Suprapubic skin (tissue), 4 donors: Measurements from ENCODE around the gene OR2T27. TPM values are rescaled to one million over a fixed set of nuclear protein-coding genes. Genes with fewer than 3 reads are reported as not detected.
"Not testable (repeated sequence)": the region's sequence is repeated elsewhere in the genome, so short reads cannot be mapped to it uniquely, and the experiment has no call there.

Experiments used
- DNase-seq, 2 donors: peaks; one replicate each; pipeline ENCODE4 v3.0.0-alpha.2; 2019; ENCODE audit warnings: low spot score in 2 of 2
- H3K27ac ChIP-seq: fragments of 200-600 bp; sonication (generic); one replicate; pipeline ENCODE4 v1.5.1; 2019
- H3K27me3 ChIP-seq: fragments of 200-600 bp; sonication (generic); one replicate; pipeline ENCODE4 v1.5.1; 2019
- H3K36me3 ChIP-seq: fragments of 200-600 bp; sonication (generic); one replicate; pipeline ENCODE4 v1.5.1; 2019
- H3K4me1 ChIP-seq: fragments of 200-600 bp; sonication (generic); one replicate; pipeline ENCODE4 v1.5.1; 2019
- H3K4me3 ChIP-seq: fragments of 200-600 bp; sonication (generic); one replicate; pipeline ENCODE4 v1.5.1; 2019; ENCODE audit warnings: mild to moderate bottlenecking
- H3K9me3 ChIP-seq: fragments of 200-600 bp; sonication (generic); one replicate; pipeline ENCODE4 v1.5.1; 2019
- EP300 ChIP-seq: sonication (generic); formaldehyde crosslinking; IDR thresholded peaks from one replicate; pipeline ENCODE4 v1.6.1; 2017; ENCODE audit warnings: antibody characterized with exemption
- POLR2A ChIP-seq, 2 donors: fragments of 450-650 bp; IDR thresholded peaks; one replicate each; pipeline ENCODE4 v1.6.1; 2017; ENCODE audit warnings: antibody characterized with exemption in 2 of 2, mild to moderate bottlenecking in 2 of 2, moderate library complexity in 2 of 2
- POLR2AphosphoS5 ChIP-seq, 3 donors: sonication (generic); formaldehyde crosslinking; IDR thresholded peaks; one replicate each; pipeline ENCODE4 v1.6.1; 2017; ENCODE audit warnings: antibody characterized with exemption in 3 of 3
- WGBS: methylation state at CpG from one replicate; pipeline ENCODE4 v1.1.5; 2018; 5-methylcytosine and 5-hydroxymethylcytosine counted together
- total RNA-seq, 4 donors: library from RNA; depleted of rRNA; stranded (reverse); fragments of >200 nt; gene quantifications; one replicate each; pipeline ENCODE4 v1.1.0, GENCODE V29; 2016
- TF ChIP-seq, protein P1 (sequence below), 2 donors: fragments of 200-600 bp in 1 of 2; fragments of 450-650 bp in 1 of 2; sonication (generic) in 1 of 2; IDR thresholded peaks; one replicate each; pipeline ENCODE4 v1.5.1; 2016 to 2019; ENCODE audit warnings: antibody characterized with exemption in 2 of 2, mild to moderate bottlenecking in 1 of 2, moderate library complexity in 1 of 2

OR2T27 gene, protein sequence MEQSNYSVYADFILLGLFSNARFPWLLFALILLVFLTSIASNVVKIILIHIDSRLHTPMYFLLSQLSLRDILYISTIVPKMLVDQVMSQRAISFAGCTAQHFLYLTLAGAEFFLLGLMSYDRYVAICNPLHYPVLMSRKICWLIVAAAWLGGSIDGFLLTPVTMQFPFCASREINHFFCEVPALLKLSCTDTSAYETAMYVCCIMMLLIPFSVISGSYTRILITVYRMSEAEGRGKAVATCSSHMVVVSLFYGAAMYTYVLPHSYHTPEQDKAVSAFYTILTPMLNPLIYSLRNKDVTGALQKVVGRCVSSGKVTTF
- not detected for total RNA-seq

DNA sequence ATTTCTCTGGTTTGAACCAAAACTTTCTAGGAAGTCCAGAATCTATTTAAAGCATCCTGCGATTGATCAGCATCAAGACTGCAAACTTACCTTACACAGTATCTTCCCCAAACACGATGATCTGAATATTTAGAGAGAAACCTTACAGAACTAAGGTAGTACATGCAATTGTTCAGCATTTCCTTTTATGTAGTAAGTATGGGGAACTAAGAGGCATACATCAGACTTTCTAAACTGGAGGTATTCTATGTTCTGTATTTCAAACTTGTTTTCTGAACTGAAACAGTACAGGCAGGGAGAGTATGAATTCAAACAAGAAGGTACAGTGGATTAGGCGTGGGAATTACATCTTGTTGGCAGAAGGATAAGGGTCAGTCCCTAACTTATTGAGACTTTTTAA lies at the start of gene OR2T27:
Gene OR2T27 (minus strand): TSS at position 175 of the 400 bp plus-strand sequence. CDS start 4,644 bp downstream, outside the sequence.
- not testable (repeated sequence) for H3K36me3 ChIP-seq, H3K4me1 ChIP-seq, H3K27ac ChIP-seq, H3K9me3 ChIP-seq, H3K27me3 ChIP-seq, DNase-seq, H3K4me3 ChIP-seq
- no CpG with 5 or more reads among the region's 3 CpGs for WGBS

DNA sequence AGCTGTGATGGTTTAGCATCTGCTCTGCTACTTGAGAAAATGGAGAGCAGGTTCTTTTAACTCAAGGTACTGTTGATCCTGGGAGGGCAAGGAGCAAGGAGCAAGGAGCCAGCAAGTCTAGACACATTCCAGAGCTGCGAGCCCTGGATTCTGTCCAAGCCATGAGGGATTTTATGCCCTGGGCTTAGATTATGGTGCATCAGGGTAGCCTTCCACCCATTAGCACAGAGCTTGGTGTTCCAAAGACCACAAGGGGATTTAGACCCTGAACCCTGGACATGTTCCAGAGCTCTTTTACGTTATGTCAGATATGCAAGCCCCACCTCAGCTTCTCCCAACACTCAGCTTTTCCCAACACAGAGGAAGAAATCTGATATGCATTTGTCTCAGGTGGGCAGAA lies 49.3 kb upstream of the OR2T27 start:
- H3K27ac ChIP-seq: no peak overlapping the region
- DNase-seq: no peak
- 64% methylated on average over 2 of the region's 2 CpGs for WGBS
- no peaks in the 10 kb centered on the region for H3K27me3 ChIP-seq
- TF ChIP-seq POLR2A (IDR thresholded peaks at IDR 0.05) (no peak), POLR2AphosphoS5 (IDR thresholded peaks at IDR 0.05) (no peak)
- TF ChIP-seq, protein P1, sequence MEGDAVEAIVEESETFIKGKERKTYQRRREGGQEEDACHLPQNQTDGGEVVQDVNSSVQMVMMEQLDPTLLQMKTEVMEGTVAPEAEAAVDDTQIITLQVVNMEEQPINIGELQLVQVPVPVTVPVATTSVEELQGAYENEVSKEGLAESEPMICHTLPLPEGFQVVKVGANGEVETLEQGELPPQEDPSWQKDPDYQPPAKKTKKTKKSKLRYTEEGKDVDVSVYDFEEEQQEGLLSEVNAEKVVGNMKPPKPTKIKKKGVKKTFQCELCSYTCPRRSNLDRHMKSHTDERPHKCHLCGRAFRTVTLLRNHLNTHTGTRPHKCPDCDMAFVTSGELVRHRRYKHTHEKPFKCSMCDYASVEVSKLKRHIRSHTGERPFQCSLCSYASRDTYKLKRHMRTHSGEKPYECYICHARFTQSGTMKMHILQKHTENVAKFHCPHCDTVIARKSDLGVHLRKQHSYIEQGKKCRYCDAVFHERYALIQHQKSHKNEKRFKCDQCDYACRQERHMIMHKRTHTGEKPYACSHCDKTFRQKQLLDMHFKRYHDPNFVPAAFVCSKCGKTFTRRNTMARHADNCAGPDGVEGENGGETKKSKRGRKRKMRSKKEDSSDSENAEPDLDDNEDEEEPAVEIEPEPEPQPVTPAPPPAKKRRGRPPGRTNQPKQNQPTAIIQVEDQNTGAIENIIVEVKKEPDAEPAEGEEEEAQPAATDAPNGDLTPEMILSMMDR (IDR thresholded peaks at IDR 0.05): no peak
- H3K4me1 ChIP-seq: no peaks in the 10 kb centered on the region
- no peak overlapping the region for H3K4me3 ChIP-seq
- no peaks in the 10 kb centered on the region for H3K9me3 ChIP-seq
- no peaks in the 10 kb centered on the region for H3K36me3 ChIP-seq

DNA sequence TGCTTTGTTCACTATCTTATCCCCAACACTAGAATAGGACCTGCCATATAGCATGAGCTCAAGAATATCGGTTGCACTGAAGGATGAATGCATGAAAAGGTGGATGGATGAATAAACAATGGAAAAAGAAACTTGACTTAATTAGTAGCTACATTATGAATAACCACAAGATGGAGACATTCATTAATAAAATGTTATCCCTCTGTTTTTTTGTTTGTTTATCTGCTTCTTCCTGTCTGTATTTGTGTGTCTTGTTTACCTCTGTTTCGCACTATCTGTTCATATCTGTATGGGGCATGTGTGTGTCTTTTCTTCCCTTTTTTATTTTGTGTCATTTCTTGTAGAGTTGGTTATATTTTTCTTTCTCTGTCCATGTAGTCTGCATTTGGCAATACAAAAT lies 48.3 kb upstream of the OR2T27 start:
- Histone ChIP-seq H3K4me3 (no peak overlapping the region), H3K27me3 (no peaks in the 10 kb centered on the region), H3K27ac (no peak overlapping the region), H3K4me1 (no peaks in the 10 kb centered on the region), H3K9me3 (no peaks in the 10 kb centered on the region), H3K36me3 (no peaks in the 10 kb centered on the region)
- WGBS: 75% methylated on average over 2 of the region's 2 CpGs
- no peak for TF ChIP-seq POLR2AphosphoS5 (IDR thresholded peaks at IDR 0.05)
- no peak for TF ChIP-seq POLR2A (IDR thresholded peaks at IDR 0.05)
- no peak for TF ChIP-seq EP300
- TF ChIP-seq, protein P1 (IDR thresholded peaks at IDR 0.05): no peak
- DNase-seq: no peak

DNA sequence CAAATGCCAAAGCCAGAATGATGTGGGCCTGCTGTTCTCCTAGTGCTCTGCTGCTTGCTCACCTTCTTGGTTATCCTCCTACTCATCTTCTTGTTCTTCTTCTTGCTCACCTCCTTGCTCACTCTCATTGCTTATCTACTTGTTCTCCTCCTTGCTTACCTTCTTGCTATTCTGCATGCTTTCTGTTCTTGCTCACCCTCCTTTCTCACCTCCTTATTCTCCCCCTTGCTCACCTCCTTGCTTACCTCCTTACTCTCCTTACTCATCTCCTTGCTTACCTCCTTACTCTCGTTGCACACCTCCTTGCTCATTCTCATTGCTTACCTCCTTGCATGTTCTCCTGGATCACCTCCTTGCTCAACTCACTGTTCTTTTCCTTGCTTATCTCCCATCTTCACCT lies 47.4 kb upstream of the OR2T27 start, which contains the start of gene OR14I1:
Gene OR14I1 (minus strand): TSS at position 53 of the 400 bp plus-strand sequence.
- no peak within 1 kb of the TSS for H3K27ac ChIP-seq
- H3K27me3 ChIP-seq: no peaks in the 10 kb centered on the region
- H3K4me1 ChIP-seq: no peaks in the 10 kb centered on the region
- no peak within 1 kb of the TSS for H3K4me3 ChIP-seq
- no peak for DNase-seq
- TF ChIP-seq, protein P1 (IDR thresholded peaks at IDR 0.05): no peak
- TF ChIP-seq POLR2A (IDR thresholded peaks at IDR 0.05) (no peak), EP300 (no peak), POLR2AphosphoS5 (IDR thresholded peaks at IDR 0.05) (no peak)
- no peaks in the 10 kb centered on the region for H3K9me3 ChIP-seq
- 71% methylated on average over 1 of the region's 1 CpG for WGBS
- H3K36me3 ChIP-seq: no peaks in the 10 kb centered on the region

DNA sequence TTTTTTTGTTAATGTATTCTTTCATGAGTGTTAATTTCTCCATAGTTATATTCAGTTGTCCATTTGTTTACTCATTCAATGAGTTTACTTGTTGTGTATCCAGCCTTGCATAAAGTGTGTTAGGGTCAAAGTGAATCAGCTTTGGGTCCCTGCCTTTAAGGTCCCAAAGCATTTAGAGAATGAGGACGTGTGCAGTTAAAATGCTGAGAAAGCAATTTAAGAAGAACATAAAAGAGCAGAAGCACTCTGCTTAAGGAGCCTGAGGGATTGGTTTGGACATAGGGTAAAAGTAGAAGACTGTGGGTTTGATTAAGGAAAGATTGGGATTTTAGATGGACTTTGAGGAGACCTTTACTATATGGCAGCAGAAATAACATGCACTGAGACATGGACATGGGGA lies 43.8 kb upstream of the OR2T27 start:
- Histone ChIP-seq H3K4me1 (no peaks in the 10 kb centered on the region), H3K27ac (no peak overlapping the region), H3K36me3 (no peaks in the 10 kb centered on the region), H3K4me3 (no peak overlapping the region), H3K27me3 (no peaks in the 10 kb centered on the region), H3K9me3 (no peaks in the 10 kb centered on the region)
- no peak for TF ChIP-seq EP300
- no peak for TF ChIP-seq POLR2A (IDR thresholded peaks at IDR 0.05)
- WGBS: 69% methylated on average over 1 of the region's 1 CpG
- no peak for DNase-seq

DNA sequence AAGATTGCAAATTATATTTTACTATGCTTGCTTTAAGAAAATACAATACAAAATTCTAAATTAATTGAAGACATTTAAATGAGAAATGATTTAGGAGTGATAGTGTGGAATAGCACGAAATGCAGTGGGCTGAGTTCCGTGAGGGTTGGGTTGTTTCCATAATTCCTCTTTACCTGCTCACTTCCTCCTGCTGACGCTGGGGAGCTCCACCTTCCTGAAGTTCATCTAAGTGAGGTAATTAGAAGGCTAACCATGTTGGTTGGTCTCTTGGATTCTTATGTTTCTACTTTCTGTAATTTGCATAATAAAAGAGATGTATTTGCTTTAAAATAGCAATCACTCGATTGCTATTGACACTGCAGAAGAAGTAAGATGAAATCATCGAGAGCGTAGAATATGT lies 42.6 kb upstream of the OR2T27 start:
- H3K4me1 ChIP-seq: no peaks in the 10 kb centered on the region
- no peak for TF ChIP-seq POLR2AphosphoS5 (IDR thresholded peaks at IDR 0.05)
- TF ChIP-seq, protein P1 (IDR thresholded peaks at IDR 0.05): no peak
- TF ChIP-seq EP300: no peak
- no peak for TF ChIP-seq POLR2A (IDR thresholded peaks at IDR 0.05)
- H3K27ac ChIP-seq: no peak overlapping the region
- WGBS: 80% methylated on average over 6 of the region's 6 CpGs
- no peak for DNase-seq
- no peaks in the 10 kb centered on the region for H3K36me3 ChIP-seq
- H3K9me3 ChIP-seq: no peaks in the 10 kb centered on the region
- H3K4me3 ChIP-seq: no peak overlapping the region
- no peaks in the 10 kb centered on the region for H3K27me3 ChIP-seq
